BLaER1 (cell line): ENCODE results near the gene ZNF407.

Source experiments
- H3K27ac ChIP-seq: shearing (Covaris generic); formaldehyde crosslinking; 2 replicates; pipeline ENCODE4 v1.8.1; 2022
- H3K27me3 ChIP-seq: shearing (Covaris generic); formaldehyde crosslinking; 2 replicates; pipeline ENCODE4 v1.8.1; 2022
- H3K36me3 ChIP-seq: shearing (Covaris generic); formaldehyde crosslinking; 2 replicates; pipeline ENCODE4 v1.8.1; 2022
- H3K4me1 ChIP-seq: shearing (Covaris generic); formaldehyde crosslinking; 2 replicates; pipeline ENCODE4 v1.8.1; 2022
- H3K4me2 ChIP-seq: shearing (Covaris generic); formaldehyde crosslinking; 2 replicates; pipeline ENCODE4 v1.8.1; 2022
- H3K4me3 ChIP-seq: shearing (Covaris generic); formaldehyde crosslinking; 2 replicates; pipeline ENCODE4 v1.8.1; 2022
- H3K9ac ChIP-seq: shearing (Covaris generic); formaldehyde crosslinking; 2 replicates; pipeline ENCODE4 v1.8.1; 2022
- H3K9me3 ChIP-seq: shearing (Covaris generic); formaldehyde crosslinking; 2 replicates; pipeline ENCODE4 v1.8.1; 2022
- H4K20me1 ChIP-seq: shearing (Covaris generic); formaldehyde crosslinking; 2 replicates; pipeline ENCODE4 v1.8.1; 2022
- Cebpa-rat ChIP-seq: shearing (Covaris generic); IDR thresholded peaks from 2 replicates; pipeline ENCODE4 v1.8.1; 2022

Gene ZNF407

GRCh38 chr18:75044296-75044695 lies 446.6 kb downstream of the ZNF407 start:
- H3K27ac ChIP-seq, result no peak overlapping the region
- H3K4me3 ChIP-seq, result no peak overlapping the region
- no peaks in the 10 kb centered on the region for H4K20me1 ChIP-seq
- H3K9ac ChIP-seq, result no peak overlapping the region
- H3K27me3 ChIP-seq, result no peaks in the 10 kb centered on the region
- H3K36me3 ChIP-seq, result no peaks in the 10 kb centered on the region; the same call in 1 of the 2 replicates
- H3K9me3 ChIP-seq, result peaks cover 5% of the 10 kb centered on the region; the same call in 1 of the 2 replicates
- H3K4me2 ChIP-seq, result no peak overlapping the region
- TF ChIP-seq Cebpa-rat, result no peak
- H3K4me1 ChIP-seq, result peaks cover 6% of the 10 kb centered on the region

GRCh38 chr18:75044791-75045190 lies 447.1 kb downstream of the ZNF407 start:
- Histone ChIP-seq H3K9me3 (peaks cover 5% of the 10 kb centered on the region; the same call in 1 of the 2 replicates), H4K20me1 (no peaks in the 10 kb centered on the region)
- no peak for TF ChIP-seq Cebpa-rat

GRCh38 chr18:75045272-75045671 lies 447.6 kb downstream of the ZNF407 start:
- Histone ChIP-seq H3K4me2 (no peak overlapping the region), H4K20me1 (no peaks in the 10 kb centered on the region), H3K9ac (no peak overlapping the region), H3K27me3 (no peaks in the 10 kb centered on the region), H3K36me3 (no peaks in the 10 kb centered on the region; the same call in 1 of the 2 replicates), H3K27ac (no peak overlapping the region), H3K9me3 (peaks cover 5% of the 10 kb centered on the region; the same call in 1 of the 2 replicates), H3K4me1 (no peaks in the 10 kb centered on the region; the same call in 1 of the 2 replicates), H3K4me3 (no peak overlapping the region)
- no peak for TF ChIP-seq Cebpa-rat

More at GRCh38 chr18:75044791-75045190, 447.1 kb downstream of the ZNF407 start:
- Histone ChIP-seq H3K4me1 (peaks cover 4% of the 10 kb centered on the region), H3K36me3 (no peaks in the 10 kb centered on the region; the same call in 1 of the 2 replicates), H3K9ac (no peak overlapping the region), H3K27me3 (no peaks in the 10 kb centered on the region), H3K4me3 (no peak overlapping the region), H3K4me2 (no peak overlapping the region), H3K27ac (no peak overlapping the region)

GRCh38 chr18:75047240-75047961 lies 449.7 kb downstream of the ZNF407 start:
- Histone ChIP-seq H3K27ac (no peak overlapping the region), H3K4me1 (no peaks in the 10 kb centered on the region), H3K4me3 (no peak overlapping the region), H4K20me1 (no peaks in the 10 kb centered on the region), H3K9ac (no peak overlapping the region), H3K9me3 (peaks cover 5% of the 10 kb centered on the region; the same call in 1 of the 2 replicates), H3K4me2 (no peak overlapping the region), H3K36me3 (no peaks in the 10 kb centered on the region; the same call in 1 of the 2 replicates), H3K27me3 (no peaks in the 10 kb centered on the region)
- TF ChIP-seq Cebpa-rat, result no peak

- no peak for TF ChIP-seq Cebpa-rat
- Histone ChIP-seq H3K9ac (no peak overlapping the region), H3K4me3 (no peak overlapping the region), H3K4me1 (no peaks in the 10 kb centered on the region), H3K27ac (no peak overlapping the region), H4K20me1 (no peaks in the 10 kb centered on the region), H3K9me3 (no peaks in the 10 kb centered on the region), H3K4me2 (no peak overlapping the region), H3K36me3 (no peaks in the 10 kb centered on the region; the same call in 1 of the 2 replicates), H3K27me3 (no peaks in the 10 kb centered on the region)
These were observed 451.2 kb downstream of the ZNF407 start for GRCh38 chr18:75048776-75049454.

- no peak overlapping the region for H3K27ac ChIP-seq
- no peaks in the 10 kb centered on the region for H3K4me1 ChIP-seq
- H3K9me3 ChIP-seq, result no peaks in the 10 kb centered on the region
- H4K20me1 ChIP-seq, result no peaks in the 10 kb centered on the region
- no peaks in the 10 kb centered on the region for H3K27me3 ChIP-seq
- no peak for TF ChIP-seq Cebpa-rat
- no peak overlapping the region for H3K4me3 ChIP-seq
- no peak overlapping the region for H3K9ac ChIP-seq
- H3K4me2 ChIP-seq, result no peak overlapping the region
- H3K36me3 ChIP-seq, result no peaks in the 10 kb centered on the region; the same call in 1 of the 2 replicates
These were observed 451.8 kb downstream of the ZNF407 start for GRCh38 chr18:75049455-75049789.

- Histone ChIP-seq H4K20me1 (no peaks in the 10 kb centered on the region), H3K4me3 (no peak overlapping the region), H3K27ac (no peak overlapping the region), H3K9ac (no peak overlapping the region), H3K4me1 (no peaks in the 10 kb centered on the region), H3K27me3 (no peaks in the 10 kb centered on the region), H3K36me3 (0 out of 2 replicates have a peak, but pooled peaks cover 3% of the 10 kb centered on the region), H3K9me3 (no peaks in the 10 kb centered on the region), H3K4me2 (no peak overlapping the region)
- no peak for TF ChIP-seq Cebpa-rat
These were observed 454.1 kb downstream of the ZNF407 start for GRCh38 chr18:75051757-75052156.

- Histone ChIP-seq H3K4me1 (no peaks in the 10 kb centered on the region), H3K9me3 (no peaks in the 10 kb centered on the region), H4K20me1 (no peaks in the 10 kb centered on the region), H3K9ac (no peak overlapping the region), H3K27me3 (no peaks in the 10 kb centered on the region), H3K4me3 (no peak overlapping the region), H3K4me2 (no peak overlapping the region), H3K36me3 (0 out of 2 replicates have a peak, but pooled peaks cover 3% of the 10 kb centered on the region), H3K27ac (no peak overlapping the region)
- TF ChIP-seq Cebpa-rat, result no peak
These were observed 454.8 kb downstream of the ZNF407 start for GRCh38 chr18:75052475-75052874.

GRCh38 chr18:75053028-75053629 lies 455.5 kb downstream of the ZNF407 start:
- no peak overlapping the region for H3K9ac ChIP-seq
- H4K20me1 ChIP-seq, result no peaks in the 10 kb centered on the region
- H3K4me3 ChIP-seq, result no peak overlapping the region
- H3K4me2 ChIP-seq, result no peak overlapping the region
- 0 out of 2 replicates have a peak, but pooled peaks cover 3% of the 10 kb centered on the region for H3K36me3 ChIP-seq
- H3K27ac ChIP-seq, result no peak overlapping the region
- TF ChIP-seq Cebpa-rat, result no peak
- H3K27me3 ChIP-seq, result no peaks in the 10 kb centered on the region
- H3K9me3 ChIP-seq, result no peaks in the 10 kb centered on the region
- H3K4me1 ChIP-seq, result no peaks in the 10 kb centered on the region

- H3K27me3 ChIP-seq, result no peaks in the 10 kb centered on the region
- no peaks in the 10 kb centered on the region for H3K9me3 ChIP-seq
- no peak overlapping the region for H3K4me2 ChIP-seq
- no peak overlapping the region for H3K9ac ChIP-seq
- H4K20me1 ChIP-seq, result no peaks in the 10 kb centered on the region
- H3K4me1 ChIP-seq, result no peaks in the 10 kb centered on the region
- H3K4me3 ChIP-seq, result no peak overlapping the region
- 0 out of 2 replicates have a peak, but pooled peaks cover 3% of the 10 kb centered on the region for H3K36me3 ChIP-seq
- TF ChIP-seq Cebpa-rat, result no peak
- no peak overlapping the region for H3K27ac ChIP-seq
These were observed 456.4 kb downstream of the ZNF407 start for GRCh38 chr18:75054046-75054445.
